GM12878 (cell line): ENCODE data around the gene DFFA.

Source experiments
- CTCF ChIP-seq, 3 experiments: IDR thresholded peaks in 2 of 3; conservative IDR thresholded peaks in 1 of 3; 2 replicates each; pipeline ENCODE4 v1.5.1; 2011; ENCODE audit warnings: low read depth in 3 of 3, low read length in 3 of 3, mild to moderate bottlenecking in 3 of 3, control low read depth in 2 of 3, moderate library complexity in 2 of 3, inconsistent platforms in 1 of 3, mixed read lengths in 1 of 3; ENCODE audit not compliant: control insufficient read depth in 2 of 3, insufficient read depth in 1 of 3; ENCODE audit errors: extremely low read depth in 1 of 3
- EZH2 ChIP-seq: IDR thresholded peaks from 2 replicates; pipeline ENCODE4 v1.6.1; 2012; ENCODE audit warnings: low read depth, mild to moderate bottlenecking, control low read depth, inconsistent platforms, low read length, borderline replicate concordance; ENCODE audit not compliant: control insufficient read depth
- LARP7 ChIP-seq: fragments of 450-650 bp; IDR thresholded peaks from 2 replicates; pipeline ENCODE4 v1.6.1; 2017; ENCODE audit warnings: mild to moderate bottlenecking
- NRF1 ChIP-seq: conservative IDR thresholded peaks from 2 replicates; pipeline ENCODE4 v1.6.1; 2011; ENCODE audit warnings: mild to moderate bottlenecking, low read depth, low read length, improper control_type of control experiment
- POLR2A ChIP-seq: IDR thresholded peaks from 2 replicates; pipeline ENCODE4 v1.6.1; 2011; ENCODE audit warnings: low read depth, mild to moderate bottlenecking, low read length

- TF ChIP-seq CTCF (IDR thresholded peaks at IDR 0.05 in 2 of 3, conservative IDR thresholded peaks at IDR 0.05 in 1 of 3; ENCODE audit: control insufficient read depth in 2 of 3, extremely low read depth in 1 of 3, insufficient read depth in 1 of 3, low read depth in 3 of 3, low read length in 3 of 3) (no peak), LARP7 (no peak), POLR2A (no peak), NRF1 (no peak), EZH2 (no peak)
These were observed 57.0 kb downstream of the DFFA start for GRCh38 chr1:10415211-10415930.
